Jurkat, Clone E6-1 (cell line): ENCODE measurements around the gene NAV2.

Experiments
- DNase-seq: peaks from one replicate; pipeline ENCODE4 v3.0.0-alpha.2; 2011; ENCODE audit warnings: low read depth, low spot score
- H3K4me3 ChIP-seq: 2 replicates; pipeline ENCODE4 v1.5.1; 2011; ENCODE audit warnings: mild to moderate bottlenecking, low read length, control low read depth, moderate library complexity

NAV2 gene

GRCh38 chr11:19769820-19770219, 57.2 kb downstream of the NAV2 start:
- H3K4me3 ChIP-seq, result no peak overlapping the region
- no peak for DNase-seq

- H3K4me3 ChIP-seq, result no peak overlapping the region
- DNase-seq, result no peak
These were observed 57.6 kb downstream of the NAV2 start for GRCh38 chr11:19770277-19770676.

- no peak for DNase-seq
- H3K4me3 ChIP-seq, result no peak overlapping the region
These were observed 58.8 kb downstream of the NAV2 start for GRCh38 chr11:19771463-19771862.

GRCh38 chr11:19772480-19772879, 59.8 kb downstream of the NAV2 start:
- H3K4me3 ChIP-seq, result no peak overlapping the region
- DNase-seq, result no peak

GRCh38 chr11:19774329-19774728, 61.7 kb downstream of the NAV2 start:
- DNase-seq, result no peak
- no peak overlapping the region for H3K4me3 ChIP-seq

GRCh38 chr11:19774817-19775580, 62.4 kb downstream of the NAV2 start:
- no peak for DNase-seq
- H3K4me3 ChIP-seq, result no peak overlapping the region

GRCh38 chr11:19775622-19776021, 63.0 kb downstream of the NAV2 start:
- no peak overlapping the region for H3K4me3 ChIP-seq
- DNase-seq, result no peak

GRCh38 chr11:19777039-19777376, 64.4 kb downstream of the NAV2 start:
- DNase-seq, result no peak
- no peak overlapping the region for H3K4me3 ChIP-seq

- H3K4me3 ChIP-seq, result no peak overlapping the region
- DNase-seq, result no peak
These were observed 64.9 kb downstream of the NAV2 start for GRCh38 chr11:19777377-19778102.

GRCh38 chr11:19779740-19780139, 67.1 kb downstream of the NAV2 start:
- no peak for DNase-seq
- no peak overlapping the region for H3K4me3 ChIP-seq

GRCh38 chr11:19781351-19781750, 68.7 kb downstream of the NAV2 start:
- H3K4me3 ChIP-seq, result no peak overlapping the region
- no peak for DNase-seq

GRCh38 chr11:19785265-19785664, 72.6 kb downstream of the NAV2 start:
- H3K4me3 ChIP-seq, result no peak overlapping the region
- DNase-seq, result no peak

GRCh38 chr11:19786644-19787043, 74.0 kb downstream of the NAV2 start:
- DNase-seq, result no peak
- H3K4me3 ChIP-seq, result no peak overlapping the region

- no peak for DNase-seq
- H3K4me3 ChIP-seq, result no peak overlapping the region
These were observed 75.8 kb downstream of the NAV2 start for GRCh38 chr11:19788435-19788834.

- H3K4me3 ChIP-seq, result no peak overlapping the region
- no peak for DNase-seq
These were observed 76.6 kb downstream of the NAV2 start for GRCh38 chr11:19789245-19789644.

- no peak for DNase-seq
- no peak overlapping the region for H3K4me3 ChIP-seq
These were observed 77.4 kb downstream of the NAV2 start for GRCh38 chr11:19789835-19790710.

- H3K4me3 ChIP-seq, result no peak overlapping the region
- peak; percentile 41 for DNase-seq
These were observed 78.4 kb downstream of the NAV2 start for GRCh38 chr11:19790831-19791552.

GRCh38 chr11:19792510-19792909, 79.9 kb downstream of the NAV2 start:
- H3K4me3 ChIP-seq, result no peak overlapping the region
- no peak for DNase-seq

GRCh38 chr11:19793326-19793725, 80.7 kb downstream of the NAV2 start:
- DNase-seq, result no peak
- no peak overlapping the region for H3K4me3 ChIP-seq
